NCI-H2029 treated with DMSO at 0.1 percent for 48 hours (cell line): ENCODE data around the gene NIP7.

Experiments
- DNase-seq: peaks from one replicate; lab custom pipeline; 2025; lab: John Stamatoyannopoulos, UW

NIP7 gene

GRCh38 chr16:69318911-69319289 lies 20.7 kb upstream of the NIP7 start:
- no peak for DNase-seq

DNA sequence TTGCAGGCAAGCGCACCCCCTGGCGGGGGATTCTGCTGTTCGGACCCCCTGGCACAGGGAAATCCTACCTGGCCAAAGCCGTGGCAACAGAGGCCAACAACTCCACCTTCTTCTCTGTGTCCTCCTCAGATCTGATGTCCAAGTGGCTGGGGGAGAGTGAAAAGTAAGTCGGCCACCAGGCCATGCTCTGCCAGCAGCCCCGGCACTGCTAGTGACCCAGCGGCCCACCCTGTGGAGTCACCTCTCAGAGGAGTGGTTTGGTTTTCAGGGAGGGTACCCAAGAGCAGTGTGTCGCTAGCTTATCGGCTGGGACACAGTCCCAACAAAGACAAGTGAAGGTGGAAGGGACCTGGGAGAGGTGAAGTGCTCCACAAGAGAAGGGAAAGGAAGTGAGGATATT lies 20.2 kb upstream of the NIP7 start:
- DNase-seq: no peak

DNA sequence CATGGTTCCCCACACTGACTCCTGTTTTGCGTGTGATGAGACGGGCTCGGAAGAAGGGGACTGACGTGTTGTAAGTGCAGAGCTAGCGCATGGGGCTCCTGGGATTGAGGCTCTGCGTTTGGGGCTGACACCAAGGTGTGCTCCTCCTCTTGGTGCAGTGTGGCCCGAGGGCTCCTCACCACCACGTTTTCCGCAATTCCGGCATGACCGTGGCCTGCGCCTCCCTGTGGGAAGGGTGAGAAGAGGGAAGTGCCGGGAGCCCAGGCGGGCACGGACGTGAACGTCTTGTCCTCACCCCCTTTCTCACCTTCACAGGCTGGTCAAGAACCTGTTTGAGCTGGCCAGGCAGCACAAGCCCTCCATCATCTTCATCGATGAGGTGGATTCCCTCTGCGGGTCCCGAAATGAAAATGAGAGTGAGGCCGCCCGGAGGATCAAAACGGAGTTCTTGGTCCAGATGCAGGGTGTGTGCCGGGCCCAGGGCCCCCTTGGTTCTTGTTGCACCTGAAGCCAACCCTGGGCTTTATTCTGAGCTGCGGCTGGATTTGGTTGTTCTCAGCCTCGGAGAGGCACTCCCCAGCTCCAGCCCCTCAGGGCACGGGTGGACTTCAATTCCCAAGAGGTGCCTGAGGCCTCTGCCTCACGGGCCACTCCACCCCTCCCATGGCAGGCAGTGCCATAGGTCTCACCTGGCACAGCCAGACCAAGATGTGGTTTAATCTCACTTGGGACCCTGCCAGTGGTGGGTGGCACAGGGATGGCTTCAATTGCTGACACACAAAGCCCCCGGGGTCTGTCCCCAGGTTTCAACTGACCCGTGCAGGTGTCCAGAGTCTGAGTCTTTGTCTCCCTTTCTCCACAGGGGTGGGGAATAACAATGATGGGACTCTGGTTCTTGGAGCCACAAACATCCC lies 19.5 kb upstream of the NIP7 start:
- no peak for DNase-seq

DNA sequence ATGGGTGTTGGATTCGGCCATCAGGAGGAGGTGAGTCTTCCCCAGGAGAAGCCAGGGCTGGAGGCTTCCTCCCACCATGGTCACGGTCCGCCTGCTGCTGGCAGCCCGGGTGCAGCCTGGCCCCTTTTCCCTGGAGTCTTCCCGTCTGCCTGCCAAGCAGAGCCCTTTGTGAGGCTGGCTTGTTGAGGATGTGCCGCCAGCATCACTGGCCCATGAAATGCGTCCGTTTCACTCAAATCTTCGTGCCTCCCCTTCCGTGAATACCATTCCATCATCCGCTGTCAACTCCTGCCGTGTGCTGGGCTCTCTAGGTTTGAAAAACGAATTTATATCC lies 18.9 kb upstream of the NIP7 start:
- no peak for DNase-seq

- DNase-seq: no peak
Observed at GRCh38 chr16:69321080-69321479, 18.5 kb upstream of the NIP7 start.

- no peak for DNase-seq
Observed at GRCh38 chr16:69322343-69322742, 17.2 kb upstream of the NIP7 start.

GRCh38 chr16:69323415-69323814 lies 16.2 kb upstream of the NIP7 start:
- no peak for DNase-seq

- DNase-seq: no peak
Observed at GRCh38 chr16:69324013-69324531, 15.5 kb upstream of the NIP7 start.

- no peak for DNase-seq
Observed at GRCh38 chr16:69324585-69325253, 14.9 kb upstream of the NIP7 start.

- no peak for DNase-seq
Observed at GRCh38 chr16:69325784-69326171, 13.8 kb upstream of the NIP7 start.

- DNase-seq: no peak
Observed at GRCh38 chr16:69326172-69326873, 13.2 kb upstream of the NIP7 start.

DNA sequence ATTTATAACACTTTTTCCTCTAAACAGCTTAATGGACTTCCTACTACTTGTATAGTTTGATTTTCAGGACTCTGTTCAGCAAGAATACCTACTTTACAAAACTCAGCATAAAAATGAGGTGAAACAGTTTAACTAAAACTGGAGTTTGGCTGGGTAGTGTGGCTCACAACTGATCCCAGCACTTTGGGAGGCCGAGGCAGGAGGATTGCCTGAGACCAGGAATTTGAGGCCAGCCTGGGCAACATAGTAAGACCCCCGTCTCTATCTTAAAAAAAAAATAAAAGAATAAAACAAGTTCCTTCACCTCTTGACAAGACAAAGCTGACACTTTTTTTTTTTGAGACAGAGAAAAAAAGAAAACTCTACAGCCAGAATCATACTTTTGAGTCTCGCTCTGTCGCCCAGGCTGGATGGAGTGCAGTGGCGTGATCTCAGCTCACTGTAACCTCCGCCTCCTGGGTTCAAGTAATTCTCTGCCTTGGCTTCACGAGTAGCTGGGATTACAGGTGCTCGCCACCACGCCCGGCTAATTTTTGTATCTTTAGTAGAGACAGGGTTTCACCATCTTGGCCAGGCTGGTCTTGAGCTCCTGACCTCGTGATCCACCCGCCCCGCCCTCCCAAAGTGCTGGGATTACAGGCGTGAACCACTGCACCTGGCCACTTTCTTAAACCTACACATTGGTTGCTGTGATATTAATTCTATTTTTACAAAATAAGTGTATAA lies 11.8 kb upstream of the NIP7 start:
- no peak for DNase-seq

GRCh38 chr16:69328854-69329316 lies 10.7 kb upstream of the NIP7 start:
- no peak for DNase-seq

GRCh38 chr16:69329369-69330285 lies 9.9 kb upstream of the NIP7 start:
- DNase-seq: no peak

- peak; percentile 22 for DNase-seq
Observed at GRCh38 chr16:69330286-69331109, 9.1 kb upstream of the NIP7 start, which contains the start of gene PDF. Gene PDF, minus strand, starts transcription at chr16:69330588. Its CDS starts 18 bp downstream, at chr16:69330570.

DNA sequence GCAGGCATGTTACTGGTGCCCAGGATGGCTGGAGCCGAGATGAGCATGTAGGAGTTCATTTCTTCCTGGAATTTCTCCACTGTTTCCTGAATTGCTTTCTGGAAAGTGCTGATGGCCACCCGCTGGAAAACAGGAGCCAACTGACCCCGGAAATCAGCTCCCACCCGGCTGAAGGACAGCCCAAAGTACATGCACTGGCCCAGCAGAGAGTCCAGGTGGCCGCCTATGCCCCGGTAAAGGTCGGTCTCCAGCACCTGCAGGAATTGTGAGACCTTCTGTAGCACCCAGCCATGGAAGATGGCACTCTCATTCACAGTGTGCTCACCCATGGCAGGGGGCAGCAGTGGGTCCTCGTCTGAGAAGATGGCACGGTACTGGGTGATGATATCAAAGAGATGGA lies 4.9 kb upstream of the NIP7 start:
- no peak for DNase-seq

- no peak for DNase-seq
Observed at GRCh38 chr16:69338557-69339288, 849 bp upstream of the NIP7 start.

DNA sequence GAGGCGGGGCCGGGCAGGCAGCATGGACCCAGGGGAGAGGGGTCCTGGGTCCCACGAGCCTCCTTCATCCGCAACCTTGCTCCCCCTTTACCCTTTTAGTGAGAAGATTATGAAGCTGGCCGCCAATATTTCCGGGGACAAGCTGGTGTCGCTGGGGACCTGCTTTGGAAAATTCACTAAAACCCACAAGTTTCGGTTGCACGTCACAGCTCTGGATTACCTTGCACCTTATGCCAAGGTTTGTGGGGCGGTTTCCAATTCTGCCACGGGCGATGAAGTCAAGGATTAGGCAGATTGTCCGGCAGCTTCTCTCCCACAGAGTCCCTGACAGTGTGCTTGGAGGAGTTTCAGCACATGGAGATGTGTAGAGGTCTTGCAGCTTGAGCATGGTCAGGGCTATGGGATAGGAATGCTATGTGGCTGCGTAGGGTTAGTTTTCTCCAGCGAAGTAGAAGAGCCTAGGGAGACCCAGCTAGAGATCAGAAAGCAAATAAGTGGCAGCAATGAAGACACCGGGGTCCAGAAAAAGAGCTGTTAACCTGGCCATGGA lies 598 bp downstream of the NIP7 start:
- DNase-seq: no peak

- DNase-seq: no peak
Observed at GRCh38 chr16:69344171-69344570, 4.6 kb downstream of the NIP7 start.
